ENCODE data around the gene ADAMTS8. TPM values are rescaled to one million over a fixed set of nuclear protein-coding genes. Genes with fewer than 3 reads are reported as not detected.

ADAMTS8 gene
- total RNA-seq, 1 donor from 2014 or later, result 5.7 TPM

DNA sequence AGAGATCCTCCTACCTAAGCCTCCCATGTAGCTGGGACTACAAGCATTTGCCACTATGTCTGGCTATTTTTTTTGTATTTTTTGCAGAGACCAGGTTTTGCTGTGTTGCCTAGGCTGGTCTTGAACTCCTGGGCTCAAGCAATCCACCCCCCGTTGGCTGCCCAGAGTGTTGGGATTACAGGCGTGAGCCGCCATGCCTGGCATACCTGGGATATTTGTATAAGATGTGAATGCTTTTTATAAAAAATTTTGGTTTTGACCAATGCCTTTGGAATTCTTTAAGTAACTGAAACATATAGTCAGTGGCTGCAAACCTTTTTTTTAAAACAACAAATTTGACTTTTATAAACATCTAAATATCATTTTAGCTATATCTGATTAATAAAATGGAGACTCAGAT is 42.4 kb downstream of the ADAMTS8 start:
- Histone ChIP-seq H3K9me3 (ENCODE audit: control insufficient read depth in 3 of 3, low read length in 3 of 3) (no peaks in the 10 kb centered on the region), H3K4me1 (ENCODE audit: control insufficient read depth in 3 of 3, insufficient read depth in 3 of 3, low read length in 3 of 3) (peaks cover 14 to 44% (median 22%) of the 10 kb centered on the region in 3 donors), H3K4me3 (ENCODE audit: low read length in 3 of 3) (no peak overlapping the region), H3K27me3 (ENCODE audit: control insufficient read depth in 3 of 3, insufficient read depth in 3 of 3, low read length in 3 of 3) (no peaks in the 10 kb centered on the region), H3K9ac (ENCODE audit: low read depth in 1 of 3, low read length in 3 of 3) (no peak overlapping the region), H3K36me3 (ENCODE audit: control insufficient read depth in 3 of 3, insufficient read depth in 3 of 3, low read length in 3 of 3) (no peaks in the 10 kb centered on the region), H3K27ac (ENCODE audit: low read depth, low read length) (no peak overlapping the region)

DNA sequence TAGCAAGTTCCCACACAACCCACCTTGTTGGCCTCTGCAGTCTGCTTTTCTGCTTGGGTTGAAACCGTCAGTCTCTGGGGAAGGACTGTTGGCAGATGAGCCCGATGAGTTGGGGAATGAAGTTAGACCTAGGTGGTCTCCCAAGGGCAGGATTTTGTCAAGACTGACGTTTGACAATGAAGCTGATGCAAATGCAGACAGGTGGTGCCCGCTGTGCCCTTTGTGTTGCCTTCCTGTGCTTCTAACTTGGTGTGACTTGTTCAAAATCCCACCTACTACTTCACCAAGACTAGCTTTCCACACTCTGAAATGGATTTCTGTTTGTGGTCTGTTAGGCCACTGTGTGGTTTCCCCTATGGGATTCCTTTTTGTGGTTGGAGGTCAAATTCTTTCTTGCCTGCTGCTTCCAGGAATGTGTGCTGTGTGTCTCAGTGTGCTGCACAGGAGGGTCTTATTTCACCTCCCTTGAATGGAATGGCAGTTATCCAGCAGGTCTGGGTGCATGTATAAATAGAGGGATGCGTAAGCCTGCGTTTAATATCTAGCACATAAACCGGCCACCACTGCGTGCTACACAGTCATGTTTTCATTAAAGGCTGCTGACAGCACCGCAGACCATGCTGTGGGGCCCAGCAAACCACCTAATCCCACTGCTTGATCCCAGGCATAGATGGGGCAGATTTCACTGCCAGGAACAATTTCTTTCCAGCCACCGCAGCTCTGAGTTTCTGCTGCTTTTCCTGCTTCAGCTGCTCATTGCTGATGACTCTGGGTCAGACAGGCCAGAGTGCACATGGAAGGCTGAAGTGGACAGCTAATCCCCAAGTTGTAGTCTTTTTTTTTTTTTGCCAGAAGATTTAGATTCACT is 44.8 kb downstream of the ADAMTS8 start:
- Histone ChIP-seq H3K9me3 (ENCODE audit: control insufficient read depth in 3 of 3, low read length in 3 of 3) (no peaks in the 10 kb centered on the region), H3K4me3 (ENCODE audit: low read length in 3 of 3) (no peak overlapping the region), H3K27ac (ENCODE audit: low read depth, low read length) (peak overlapping the region; percentile 85), H3K36me3 (ENCODE audit: control insufficient read depth in 3 of 3, insufficient read depth in 3 of 3, low read length in 3 of 3) (no peaks in the 10 kb centered on the region), H3K9ac (ENCODE audit: low read depth in 1 of 3, low read length in 3 of 3) (peak overlapping the region; percentile 54 to 79 (median 78)), H3K4me1 (ENCODE audit: control insufficient read depth in 3 of 3, insufficient read depth in 3 of 3, low read length in 3 of 3) (peaks cover 14 to 29% (median 21%) of the 10 kb centered on the region in 3 donors), H3K27me3 (ENCODE audit: control insufficient read depth in 3 of 3, insufficient read depth in 3 of 3, low read length in 3 of 3) (no peaks in the 10 kb centered on the region)

DNA sequence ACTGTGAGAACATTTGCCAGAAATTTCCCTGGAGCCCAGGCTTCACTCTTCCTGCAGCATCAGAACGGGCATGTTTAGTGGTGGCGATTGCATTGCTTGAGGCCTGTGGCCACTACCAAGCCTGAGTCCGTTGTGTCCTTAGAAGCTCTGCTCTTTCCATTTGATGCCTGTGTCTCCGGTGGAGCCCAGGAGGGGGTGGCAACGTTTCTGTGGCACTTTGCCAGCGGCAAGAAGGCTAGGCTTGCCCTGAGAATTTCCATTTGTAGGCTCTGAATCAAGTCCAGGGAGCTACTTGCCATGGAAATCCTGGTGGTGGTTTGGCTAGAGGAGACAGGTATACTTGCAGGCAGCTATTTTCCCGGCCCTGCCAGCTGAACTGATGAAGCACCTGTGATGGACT is 47.1 kb downstream of the ADAMTS8 start:
- Histone ChIP-seq H3K27me3 (ENCODE audit: control insufficient read depth in 3 of 3, insufficient read depth in 3 of 3, low read length in 3 of 3) (no peaks in the 10 kb centered on the region), H3K36me3 (ENCODE audit: control insufficient read depth in 3 of 3, insufficient read depth in 3 of 3, low read length in 3 of 3) (no peaks in the 10 kb centered on the region), H3K9me3 (ENCODE audit: control insufficient read depth in 3 of 3, low read length in 3 of 3) (no peaks in the 10 kb centered on the region), H3K9ac (ENCODE audit: low read depth in 1 of 3, low read length in 3 of 3) (no peak overlapping the region), H3K27ac (ENCODE audit: low read depth, low read length) (no peak overlapping the region), H3K4me1 (ENCODE audit: control insufficient read depth in 3 of 3, insufficient read depth in 3 of 3, low read length in 3 of 3) (peaks cover 14 to 29% (median 21%) of the 10 kb centered on the region in 3 donors), H3K4me3 (ENCODE audit: low read length in 3 of 3) (no peak overlapping the region)

DNA sequence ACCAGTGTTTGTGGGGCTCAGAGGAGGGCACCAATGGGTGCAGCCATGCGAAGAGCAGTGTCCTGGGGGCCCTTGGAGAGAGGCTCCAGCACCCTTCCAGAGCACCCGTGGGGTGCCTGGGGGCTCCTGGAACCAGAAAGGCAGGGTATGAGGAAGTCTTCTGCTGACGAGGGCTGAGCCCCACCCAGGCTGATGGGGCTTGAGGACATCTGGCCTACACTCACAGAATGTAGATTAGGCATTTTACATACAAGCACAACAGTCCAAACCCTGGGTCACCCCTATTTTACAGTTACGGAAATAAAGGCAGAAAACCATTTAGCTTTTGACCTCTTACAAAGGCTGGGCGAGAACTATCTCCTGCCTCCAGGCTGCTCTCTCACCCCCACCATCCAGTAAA is 47.6 kb downstream of the ADAMTS8 start:
- H3K9ac ChIP-seq (ENCODE audit: low read depth in 1 of 3, low read length in 3 of 3), result no peak overlapping the region
- H3K9me3 ChIP-seq (ENCODE audit: control insufficient read depth in 3 of 3, low read length in 3 of 3), result no peaks in the 10 kb centered on the region
- H3K27ac ChIP-seq (ENCODE audit: low read depth, low read length), result no peak overlapping the region
- no peak overlapping the region for H3K4me3 ChIP-seq (ENCODE audit: low read length in 3 of 3)
- peaks cover 14 to 29% (median 21%) of the 10 kb centered on the region in 3 donors for H3K4me1 ChIP-seq (ENCODE audit: control insufficient read depth in 3 of 3, insufficient read depth in 3 of 3, low read length in 3 of 3)
- H3K27me3 ChIP-seq (ENCODE audit: control insufficient read depth in 3 of 3, insufficient read depth in 3 of 3, low read length in 3 of 3), result no peaks in the 10 kb centered on the region
- no peaks in the 10 kb centered on the region for H3K36me3 ChIP-seq (ENCODE audit: control insufficient read depth in 3 of 3, insufficient read depth in 3 of 3, low read length in 3 of 3)

DNA sequence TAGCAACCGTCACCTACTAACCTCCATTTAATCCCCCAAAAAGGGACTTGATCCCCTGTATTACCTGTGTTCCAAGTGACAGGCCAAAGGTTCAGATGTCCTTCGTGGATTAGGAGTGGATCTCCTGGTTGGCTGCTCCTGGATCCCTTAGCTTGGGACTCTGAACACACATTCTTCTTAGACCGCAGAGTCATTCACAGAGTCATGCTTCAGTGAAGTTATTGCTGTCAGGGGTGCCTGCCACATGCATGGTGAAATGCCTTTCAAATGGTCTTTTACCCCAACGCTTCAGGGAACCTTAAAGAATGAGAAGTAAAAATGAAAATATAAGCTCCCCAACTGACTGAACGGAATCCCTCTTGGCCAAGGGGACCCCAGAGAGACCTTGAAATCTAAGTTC is 49.1 kb downstream of the ADAMTS8 start:
- no peak overlapping the region for H3K4me3 ChIP-seq (ENCODE audit: low read length in 3 of 3)
- H3K9ac ChIP-seq (ENCODE audit: low read depth in 1 of 3, low read length in 3 of 3), result no peak overlapping the region
- H3K27ac ChIP-seq (ENCODE audit: low read depth, low read length), result no peak overlapping the region
- H3K36me3 ChIP-seq (ENCODE audit: control insufficient read depth in 3 of 3, insufficient read depth in 3 of 3, low read length in 3 of 3), result no peaks in the 10 kb centered on the region
- H3K4me1 ChIP-seq (ENCODE audit: control insufficient read depth in 3 of 3, insufficient read depth in 3 of 3, low read length in 3 of 3), result peaks cover 12 to 18% (median 16%) of the 10 kb centered on the region in 3 donors
- no peaks in the 10 kb centered on the region for H3K9me3 ChIP-seq (ENCODE audit: control insufficient read depth in 3 of 3, low read length in 3 of 3)
- H3K27me3 ChIP-seq (ENCODE audit: control insufficient read depth in 3 of 3, insufficient read depth in 3 of 3, low read length in 3 of 3), result no peaks in the 10 kb centered on the region

DNA sequence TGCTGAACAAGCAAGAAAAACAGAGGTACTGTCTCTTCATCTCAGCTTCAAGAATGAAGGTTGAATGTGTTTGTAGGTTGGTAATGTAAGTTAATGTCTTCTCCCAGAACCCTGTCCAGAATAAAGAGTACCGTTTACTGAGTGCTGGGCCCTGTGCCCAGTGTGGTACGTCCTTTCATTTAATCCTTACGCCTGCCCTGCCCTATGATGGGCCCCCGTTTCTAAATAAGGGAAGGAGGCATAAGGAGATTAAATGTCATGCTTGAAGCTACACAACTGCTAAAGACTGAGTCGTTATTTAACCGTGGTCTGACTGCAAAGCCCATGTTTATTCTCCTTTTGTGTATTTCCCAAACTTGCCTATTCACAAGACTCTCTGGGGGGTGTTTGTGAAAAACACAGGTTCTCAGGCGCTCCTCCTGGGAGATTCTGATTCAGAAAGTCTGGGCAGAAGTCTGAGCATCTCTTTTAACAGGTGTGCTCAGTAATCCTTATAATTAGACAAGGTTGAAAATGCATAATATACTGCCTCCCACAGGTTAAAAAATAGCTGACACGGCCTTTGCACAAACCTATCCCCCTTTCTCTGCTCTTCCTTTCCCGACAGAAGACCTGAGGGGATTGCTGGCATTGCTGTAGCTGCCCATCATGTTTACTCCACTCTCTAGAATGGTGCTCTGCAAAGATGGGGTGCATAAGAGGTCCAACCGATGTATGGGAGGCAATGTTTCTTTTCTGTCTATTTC is 57.4 kb downstream of the ADAMTS8 start:
- Histone ChIP-seq H3K4me3 (ENCODE audit: low read length in 3 of 3) (no peak overlapping the region), H3K27ac (ENCODE audit: low read depth, low read length) (no peak overlapping the region), H3K27me3 (ENCODE audit: control insufficient read depth in 3 of 3, insufficient read depth in 3 of 3, low read length in 3 of 3) (no peaks in the 10 kb centered on the region), H3K9me3 (ENCODE audit: control insufficient read depth in 3 of 3, low read length in 3 of 3) (no peaks in the 10 kb centered on the region), H3K36me3 (ENCODE audit: control insufficient read depth in 3 of 3, insufficient read depth in 3 of 3, low read length in 3 of 3) (no peaks in the 10 kb centered on the region), H3K4me1 (ENCODE audit: control insufficient read depth in 3 of 3, insufficient read depth in 3 of 3, low read length in 3 of 3) (peaks cover 15 to 26% (median 26%) of the 10 kb centered on the region in 3 donors), H3K9ac (ENCODE audit: low read depth in 1 of 3, low read length in 3 of 3) (no peak overlapping the region)

DNA sequence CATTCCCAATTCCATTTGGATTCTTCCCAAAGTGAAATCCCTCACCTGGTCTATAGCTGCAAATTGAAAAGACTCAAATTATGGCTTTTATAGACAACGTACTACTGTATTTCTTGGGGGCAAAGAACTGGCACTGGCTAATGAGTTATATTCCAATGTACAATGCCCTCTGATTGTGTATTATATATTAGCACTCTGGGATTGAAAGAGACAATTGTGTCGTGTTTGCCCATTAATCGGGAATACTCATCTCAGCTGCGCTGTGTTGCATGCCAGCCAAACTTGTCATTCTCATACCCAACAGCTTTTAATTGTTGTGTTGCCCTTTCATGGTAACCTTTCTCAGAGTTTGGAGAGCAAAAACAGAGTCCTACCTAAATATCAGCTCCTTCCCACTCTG is 58.7 kb downstream of the ADAMTS8 start:
- peaks cover 15 to 26% (median 26%) of the 10 kb centered on the region in 3 donors for H3K4me1 ChIP-seq (ENCODE audit: control insufficient read depth in 3 of 3, insufficient read depth in 3 of 3, low read length in 3 of 3)
- no peak overlapping the region for H3K4me3 ChIP-seq (ENCODE audit: low read length in 3 of 3)
- peak overlapping the region; percentile 81 for H3K27ac ChIP-seq (ENCODE audit: low read depth, low read length)
- no peak overlapping the region for H3K9ac ChIP-seq (ENCODE audit: low read depth in 1 of 3, low read length in 3 of 3)
- H3K36me3 ChIP-seq (ENCODE audit: control insufficient read depth in 3 of 3, insufficient read depth in 3 of 3, low read length in 3 of 3), result no peaks in the 10 kb centered on the region
- H3K9me3 ChIP-seq (ENCODE audit: control insufficient read depth in 3 of 3, low read length in 3 of 3), result no peaks in the 10 kb centered on the region
- H3K27me3 ChIP-seq (ENCODE audit: control insufficient read depth in 3 of 3, insufficient read depth in 3 of 3, low read length in 3 of 3), result no peaks in the 10 kb centered on the region

DNA sequence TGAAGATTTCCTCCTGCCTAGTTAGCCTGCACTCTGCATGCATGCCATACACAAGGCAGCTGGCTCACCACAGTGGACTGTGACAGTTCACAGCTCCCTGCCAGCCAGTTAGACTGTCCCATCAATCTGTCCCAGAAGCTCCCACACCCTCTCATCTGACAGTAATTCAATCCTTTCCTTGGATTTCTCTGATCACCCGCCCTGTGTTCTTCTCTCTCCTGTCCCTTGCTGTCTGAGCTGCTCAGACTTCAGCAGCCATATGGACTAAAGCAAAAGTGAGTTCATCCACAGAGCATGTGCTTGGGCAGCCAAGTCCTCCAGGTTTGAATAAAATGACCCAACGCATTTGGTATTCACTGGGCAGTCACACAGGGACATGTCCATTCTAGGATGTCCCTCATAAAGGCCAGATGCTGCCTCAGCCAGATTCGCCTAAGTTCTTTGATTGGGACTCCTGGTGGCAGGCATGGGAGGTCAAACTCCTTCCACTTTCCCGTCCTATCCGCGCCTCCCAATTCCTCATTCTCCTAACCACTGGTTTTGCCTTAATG is 59.2 kb downstream of the ADAMTS8 start:
- no peaks in the 10 kb centered on the region for H3K27me3 ChIP-seq (ENCODE audit: control insufficient read depth in 3 of 3, insufficient read depth in 3 of 3, low read length in 3 of 3)
- no peaks in the 10 kb centered on the region for H3K9me3 ChIP-seq (ENCODE audit: control insufficient read depth in 3 of 3, low read length in 3 of 3)
- H3K36me3 ChIP-seq (ENCODE audit: control insufficient read depth in 3 of 3, insufficient read depth in 3 of 3, low read length in 3 of 3), result no peaks in the 10 kb centered on the region
- peak overlapping the region; percentile 1 to 69 (median 30) for H3K9ac ChIP-seq (ENCODE audit: low read depth in 1 of 3, low read length in 3 of 3)
- peaks cover 15 to 27% (median 26%) of the 10 kb centered on the region in 3 donors for H3K4me1 ChIP-seq (ENCODE audit: control insufficient read depth in 3 of 3, insufficient read depth in 3 of 3, low read length in 3 of 3)
- no peak overlapping the region for H3K4me3 ChIP-seq (ENCODE audit: low read length in 3 of 3)
- peak overlapping the region; percentile 81 for H3K27ac ChIP-seq (ENCODE audit: low read depth, low read length)

DNA sequence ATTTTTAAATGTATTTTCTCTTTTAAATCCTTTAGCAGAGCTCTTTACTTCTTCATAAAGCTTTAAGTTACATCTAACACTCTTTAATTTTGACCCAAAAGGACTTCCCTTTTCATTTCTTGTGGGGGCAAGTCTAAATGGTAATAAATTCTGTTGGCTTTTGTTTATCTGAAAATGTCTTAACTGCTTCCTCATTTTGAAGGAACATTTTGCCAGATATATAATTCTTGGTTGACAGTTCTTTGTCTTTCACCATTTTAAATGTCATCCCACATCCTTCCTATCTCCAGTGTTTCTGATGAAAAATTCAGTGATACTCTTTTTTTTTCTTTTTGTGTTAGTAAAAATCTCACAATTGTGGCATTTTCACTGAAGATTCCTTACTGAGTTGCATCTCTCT is 69.0 kb downstream of the ADAMTS8 start:
- Histone ChIP-seq H3K4me3 (ENCODE audit: low read length in 3 of 3) (no peak overlapping the region), H3K9me3 (ENCODE audit: control insufficient read depth in 3 of 3, low read length in 3 of 3) (peaks cover 0 to 9% (median 3%) of the 10 kb centered on the region in 3 donors), H3K27ac (ENCODE audit: low read depth, low read length) (no peak overlapping the region), H3K4me1 (ENCODE audit: control insufficient read depth in 3 of 3, insufficient read depth in 3 of 3, low read length in 3 of 3) (peaks cover 3 to 7% (median 6%) of the 10 kb centered on the region in 3 donors), H3K9ac (ENCODE audit: low read depth in 1 of 3, low read length in 3 of 3) (no peak overlapping the region), H3K27me3 (ENCODE audit: control insufficient read depth in 3 of 3, insufficient read depth in 3 of 3, low read length in 3 of 3) (no peaks in the 10 kb centered on the region), H3K36me3 (ENCODE audit: control insufficient read depth in 3 of 3, insufficient read depth in 3 of 3, low read length in 3 of 3) (no peaks in the 10 kb centered on the region)

DNA sequence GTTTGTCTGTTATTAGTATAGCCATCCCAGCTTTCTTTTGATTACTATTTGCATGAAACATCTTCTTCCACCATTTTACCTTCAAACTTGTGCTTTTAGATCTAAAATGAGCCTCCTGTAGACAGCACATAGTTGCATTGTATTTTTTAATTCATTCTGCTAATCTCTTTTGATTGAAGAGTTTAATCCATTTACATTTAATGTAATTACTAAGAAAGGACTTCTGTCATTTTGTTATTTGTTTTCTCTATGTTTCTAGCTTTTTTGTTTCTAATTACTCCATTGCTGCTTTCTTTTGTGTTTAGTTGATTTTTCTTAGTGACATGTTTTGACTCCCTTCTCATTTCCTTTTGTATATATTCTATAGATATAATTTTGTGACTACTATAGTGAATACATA is 70.0 kb downstream of the ADAMTS8 start:
- H3K27ac ChIP-seq (ENCODE audit: low read depth, low read length), result no peak overlapping the region
- H3K36me3 ChIP-seq (ENCODE audit: control insufficient read depth in 3 of 3, insufficient read depth in 3 of 3, low read length in 3 of 3), result no peaks in the 10 kb centered on the region
- H3K9ac ChIP-seq (ENCODE audit: low read depth in 1 of 3, low read length in 3 of 3), result no peak overlapping the region
- H3K4me3 ChIP-seq (ENCODE audit: low read length in 3 of 3), result no peak overlapping the region
- no peaks in the 10 kb centered on the region for H3K27me3 ChIP-seq (ENCODE audit: control insufficient read depth in 3 of 3, insufficient read depth in 3 of 3, low read length in 3 of 3)
- peaks cover 0 to 12% (median 3%) of the 10 kb centered on the region in 3 donors for H3K9me3 ChIP-seq (ENCODE audit: control insufficient read depth in 3 of 3, low read length in 3 of 3)
- H3K4me1 ChIP-seq (ENCODE audit: control insufficient read depth in 3 of 3, insufficient read depth in 3 of 3, low read length in 3 of 3), result peaks cover 0 to 5% (median 1%) of the 10 kb centered on the region in 3 donors

Data from skeletal muscle tissue (tissue), 4 donors.